ENCODE results near the gene CD247.
A peak's percentile ranks its signal among the peaks of the same experiment; 100 is the strongest.

GRCh38 chr1:167555971-167556714 is 37.8 kb upstream of the CD247 start:
- peak; percentile 86 to 88 (median 88) for TF ChIP-seq CTCF (IDR thresholded peaks at IDR 0.05)
- no peak for TF ChIP-seq POLR2A (IDR thresholded peaks at IDR 0.05; ENCODE audit: low read depth)
- no peak for TF ChIP-seq EP300 (IDR thresholded peaks at IDR 0.05)
